Activated gamma-delta T cell treated with anti-CD3 and anti-CD28 coated beads, Interleukin-2, amount 50 U/mL, for 16 hours (primary cell): Measurements from ENCODE around the gene TMEM247.
"Not testable (repeated sequence)": the region's sequence is repeated elsewhere in the genome, so short reads cannot be mapped to it uniquely, and the experiment has no call there.

Source experiments
- DNase-seq: peaks from one replicate; pipeline ENCODE4 v3.0.0-alpha.2; 2020; ENCODE audit warnings: low read depth

TMEM247 gene

GRCh38 chr2:46458763-46459500 is 20.4 kb upstream of the TMEM247 start:
- no peak for DNase-seq

DNA sequence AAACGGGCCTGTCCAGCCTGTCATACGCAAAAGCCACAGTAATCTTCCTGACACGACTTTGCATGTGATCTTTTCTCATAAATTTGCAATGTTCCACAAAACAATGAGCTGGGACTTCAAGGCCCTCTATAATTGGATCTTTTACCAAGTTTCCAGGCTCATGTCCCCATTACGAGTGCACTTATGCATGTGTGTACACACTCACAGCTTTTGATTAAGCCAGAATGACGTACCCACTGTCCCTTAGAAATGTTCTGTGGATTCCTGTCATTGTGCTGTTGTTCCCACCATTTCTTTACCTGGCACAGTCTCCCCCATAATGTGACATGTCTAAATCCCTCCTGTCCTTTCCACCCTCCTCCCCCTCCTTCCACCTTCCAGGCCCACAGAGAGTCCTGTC is 19.7 kb upstream of the TMEM247 start:
- no peak for DNase-seq

DNA sequence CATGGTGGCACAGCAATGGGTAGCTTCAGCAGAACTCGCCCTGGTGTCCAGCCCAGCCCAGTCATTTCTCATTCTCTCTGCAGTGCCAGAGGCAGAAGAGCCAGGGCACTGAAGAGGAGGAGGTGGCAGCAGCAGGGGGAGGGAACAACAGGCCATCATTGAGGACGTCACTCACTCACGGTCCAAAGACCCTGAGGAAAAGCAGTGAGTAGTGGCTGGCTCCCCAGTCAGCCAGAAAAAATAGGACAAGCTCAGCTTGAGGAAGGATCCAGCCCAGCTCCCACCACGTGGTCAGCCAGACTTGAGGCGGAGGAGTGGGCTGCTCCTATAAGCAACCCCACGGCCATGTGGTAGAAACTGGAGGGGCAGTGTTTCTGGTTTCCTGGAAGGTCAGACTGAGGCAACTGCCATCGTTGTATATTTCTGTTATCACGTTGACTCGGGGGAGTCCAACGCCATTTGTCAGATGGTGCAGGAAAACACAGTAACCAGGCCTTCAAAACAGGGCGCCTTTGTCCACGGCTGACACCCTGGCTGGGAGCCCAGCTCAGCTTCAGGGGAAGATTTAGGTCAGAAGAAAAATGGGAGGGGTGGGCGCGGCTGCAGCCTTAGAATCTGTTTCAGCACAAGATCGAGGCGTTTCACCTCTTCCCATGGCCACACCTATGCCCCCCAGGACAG is 19.0 kb upstream of the TMEM247 start:
- DNase-seq: no peak

DNA sequence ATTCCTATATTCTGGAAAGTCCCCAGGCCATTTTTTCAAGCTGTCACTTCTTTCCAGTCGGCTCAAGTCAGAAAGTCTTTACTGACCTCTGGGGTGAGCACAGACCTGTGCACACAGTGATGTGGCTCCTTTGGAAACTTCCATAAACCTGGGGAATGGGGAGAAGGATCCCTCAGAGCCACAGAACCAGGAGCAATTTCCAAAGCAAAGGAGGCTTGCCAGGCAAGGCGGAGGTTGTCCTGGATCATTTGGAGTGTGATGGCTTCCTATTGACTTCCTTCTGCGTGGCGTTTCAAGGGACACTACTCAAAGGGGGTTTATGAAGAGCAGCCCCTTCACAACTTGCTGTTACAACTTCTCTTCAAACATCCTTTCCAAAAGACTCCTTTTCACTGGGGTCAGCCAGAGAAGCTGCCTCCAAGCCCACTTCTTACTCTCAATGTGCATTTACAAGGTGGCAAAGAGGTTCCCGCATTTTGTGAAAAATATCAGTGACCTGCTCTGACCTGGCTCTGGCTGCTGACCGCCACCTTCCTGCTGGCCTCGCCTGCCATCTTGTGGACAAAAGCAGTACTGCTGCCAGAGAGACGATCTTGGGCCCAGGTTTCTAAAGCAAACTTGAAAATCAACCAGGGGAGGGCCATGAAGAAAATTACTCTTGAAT is 18.2 kb upstream of the TMEM247 start:
- peak; percentile 68 for DNase-seq

DNA sequence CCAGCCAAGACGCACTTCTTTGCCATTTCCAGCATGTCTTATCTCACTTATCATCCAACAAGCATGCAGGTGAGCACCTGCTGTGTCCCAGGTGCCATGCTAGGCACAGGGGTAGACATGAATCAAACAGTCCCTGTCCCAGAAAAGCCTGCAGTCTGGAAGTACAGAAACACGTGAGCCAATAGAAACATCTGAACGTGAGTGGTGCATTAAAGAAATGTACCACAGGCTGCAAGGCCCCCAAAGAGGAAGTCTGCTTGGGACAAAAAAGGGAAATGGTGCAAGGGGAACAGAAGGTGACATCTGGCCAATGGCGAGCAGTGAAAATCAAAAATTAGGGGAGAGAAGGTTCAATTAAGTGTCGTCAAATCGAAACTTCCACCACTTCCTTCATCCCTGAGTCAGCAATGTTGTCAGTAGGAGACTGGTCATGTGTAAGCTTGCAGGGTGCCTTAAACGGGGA is 17.6 kb upstream of the TMEM247 start:
- no peak for DNase-seq

DNA sequence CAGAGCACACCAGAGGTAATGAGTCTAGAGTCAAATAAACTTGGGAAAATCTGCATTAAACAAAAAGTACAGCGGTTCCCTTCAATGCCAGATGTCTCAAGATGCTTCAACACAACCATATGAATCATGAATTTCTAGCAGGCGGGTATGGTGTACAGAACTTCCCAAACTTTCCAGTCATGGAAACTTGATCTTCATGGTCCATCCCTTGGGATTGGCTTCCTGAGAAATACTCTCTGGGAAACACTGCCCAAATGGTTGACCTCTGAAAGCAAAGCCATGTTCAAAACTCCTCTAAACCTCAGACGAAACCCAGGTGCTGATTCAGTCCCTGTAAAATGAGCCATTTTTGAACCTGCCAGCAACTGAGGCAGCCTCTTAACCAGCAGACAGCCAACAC is 16.4 kb upstream of the TMEM247 start:
- DNase-seq: no peak

DNA sequence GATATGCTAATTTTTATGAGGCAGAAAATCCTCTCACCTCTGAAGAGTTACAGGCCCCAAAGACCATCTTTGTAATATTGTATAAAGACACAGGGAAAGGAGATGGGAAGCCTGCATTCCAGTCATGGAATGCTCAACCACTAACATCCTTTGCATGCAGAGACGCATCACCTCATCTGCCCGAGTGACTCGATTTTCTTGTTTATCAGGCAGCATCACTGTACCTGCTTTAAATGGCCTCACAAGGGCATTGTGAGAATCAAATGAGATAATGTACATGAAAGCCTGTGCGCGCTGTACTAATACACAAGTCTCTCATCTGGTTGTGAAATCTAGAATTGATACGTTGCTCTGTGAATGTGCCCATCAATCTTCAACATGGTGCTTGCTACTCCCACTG is 10.2 kb upstream of the TMEM247 start:
- no peak for DNase-seq

DNA sequence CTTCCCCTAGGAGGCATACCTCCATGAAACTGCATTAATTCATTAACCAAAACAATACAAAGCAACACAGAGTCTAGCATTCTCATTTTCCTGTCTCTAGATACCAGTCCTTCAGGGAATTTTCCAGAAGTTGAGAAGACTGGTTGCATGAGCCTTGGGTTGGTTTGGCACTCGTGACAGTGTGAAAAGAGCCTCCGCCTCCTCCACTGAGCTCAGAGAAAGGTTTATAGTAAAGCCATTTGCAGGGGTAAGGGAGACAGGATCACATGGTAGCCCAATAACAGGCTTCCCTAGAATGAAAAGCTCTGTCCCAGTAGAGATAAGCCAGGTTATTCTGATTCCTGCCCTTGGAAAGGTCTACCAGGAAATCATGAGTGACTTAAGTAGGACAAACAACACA is 9.7 kb upstream of the TMEM247 start:
- no peak for DNase-seq

- DNase-seq: no peak
These were observed 9.2 kb upstream of the TMEM247 start for GRCh38 chr2:46470114-46470628.

DNA sequence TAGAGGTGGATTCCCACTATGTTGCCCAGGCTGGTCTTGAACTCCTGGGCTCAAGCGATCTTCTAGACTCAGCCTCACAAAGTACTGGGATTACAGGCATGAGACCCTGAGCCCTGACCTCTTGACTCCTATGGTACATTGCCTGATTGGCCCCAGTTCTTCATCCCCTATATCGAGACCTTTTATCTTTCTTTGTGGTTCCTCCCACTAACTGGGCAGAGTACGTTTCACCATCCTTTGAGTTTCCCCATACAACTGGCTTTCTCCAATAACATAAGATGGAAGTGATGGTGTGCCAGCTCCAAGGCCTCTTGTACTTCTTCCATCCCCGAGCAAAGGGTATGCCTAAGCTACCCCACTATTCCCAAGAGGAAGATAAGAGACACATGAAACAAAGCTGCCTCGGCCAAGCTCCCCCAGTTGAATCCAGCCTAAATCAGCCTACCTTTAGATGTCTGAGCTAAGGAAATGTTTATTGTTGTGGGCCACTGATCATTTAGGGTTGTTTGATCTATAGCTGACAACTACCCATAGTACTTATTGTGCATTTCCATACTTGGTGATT is 8.3 kb upstream of the TMEM247 start:
- DNase-seq: no peak

GRCh38 chr2:46471697-46472096 is 7.7 kb upstream of the TMEM247 start:
- DNase-seq: no peak

- not testable (repeated sequence) for DNase-seq
These were observed 7.2 kb upstream of the TMEM247 start for GRCh38 chr2:46472165-46472564.

DNA sequence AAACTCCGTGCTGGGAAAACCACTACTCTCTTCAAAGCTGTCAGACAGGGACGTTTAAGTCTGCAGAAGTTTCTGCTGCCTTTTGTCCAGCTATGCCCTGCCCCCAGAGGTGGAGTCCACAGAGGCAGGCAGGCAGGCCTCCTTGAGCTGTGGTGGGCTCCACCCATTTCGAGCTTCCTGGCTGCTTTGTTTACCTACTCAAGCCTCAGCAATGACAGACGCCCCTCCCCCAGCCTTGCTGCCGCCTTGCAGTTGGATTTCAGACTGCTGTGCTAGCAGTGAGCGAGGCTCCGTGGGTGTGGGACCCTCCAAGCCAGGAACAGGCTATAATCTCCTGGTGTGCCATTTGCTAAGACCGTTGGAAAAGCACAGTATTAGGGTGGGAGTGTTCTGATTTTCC is 1.9 kb upstream of the TMEM247 start:
- DNase-seq: not testable (repeated sequence)

GRCh38 chr2:46477925-46478324 is 1.4 kb upstream of the TMEM247 start:
- DNase-seq: no peak

DNA sequence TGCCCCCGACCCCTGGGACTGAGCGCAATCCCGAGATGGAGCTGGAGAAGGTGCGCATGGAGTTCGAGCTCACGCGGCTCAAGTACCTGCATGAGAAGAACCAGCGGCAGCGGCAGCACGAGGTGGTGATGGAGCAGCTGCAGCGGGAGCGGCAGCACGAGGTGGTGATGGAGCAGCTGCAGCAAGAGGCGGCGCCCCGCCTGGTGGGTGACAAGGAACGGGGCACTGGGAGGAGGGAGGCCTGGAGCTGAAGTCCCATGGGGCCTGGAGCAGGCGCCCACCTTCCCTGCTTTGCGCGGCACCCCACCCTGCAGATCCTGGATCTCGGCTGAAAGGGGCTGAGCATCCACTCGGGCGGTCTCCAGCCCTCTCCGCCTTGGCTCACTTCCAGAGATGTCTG is 1.2 kb downstream of the TMEM247 start:
- DNase-seq: no peak

DNA sequence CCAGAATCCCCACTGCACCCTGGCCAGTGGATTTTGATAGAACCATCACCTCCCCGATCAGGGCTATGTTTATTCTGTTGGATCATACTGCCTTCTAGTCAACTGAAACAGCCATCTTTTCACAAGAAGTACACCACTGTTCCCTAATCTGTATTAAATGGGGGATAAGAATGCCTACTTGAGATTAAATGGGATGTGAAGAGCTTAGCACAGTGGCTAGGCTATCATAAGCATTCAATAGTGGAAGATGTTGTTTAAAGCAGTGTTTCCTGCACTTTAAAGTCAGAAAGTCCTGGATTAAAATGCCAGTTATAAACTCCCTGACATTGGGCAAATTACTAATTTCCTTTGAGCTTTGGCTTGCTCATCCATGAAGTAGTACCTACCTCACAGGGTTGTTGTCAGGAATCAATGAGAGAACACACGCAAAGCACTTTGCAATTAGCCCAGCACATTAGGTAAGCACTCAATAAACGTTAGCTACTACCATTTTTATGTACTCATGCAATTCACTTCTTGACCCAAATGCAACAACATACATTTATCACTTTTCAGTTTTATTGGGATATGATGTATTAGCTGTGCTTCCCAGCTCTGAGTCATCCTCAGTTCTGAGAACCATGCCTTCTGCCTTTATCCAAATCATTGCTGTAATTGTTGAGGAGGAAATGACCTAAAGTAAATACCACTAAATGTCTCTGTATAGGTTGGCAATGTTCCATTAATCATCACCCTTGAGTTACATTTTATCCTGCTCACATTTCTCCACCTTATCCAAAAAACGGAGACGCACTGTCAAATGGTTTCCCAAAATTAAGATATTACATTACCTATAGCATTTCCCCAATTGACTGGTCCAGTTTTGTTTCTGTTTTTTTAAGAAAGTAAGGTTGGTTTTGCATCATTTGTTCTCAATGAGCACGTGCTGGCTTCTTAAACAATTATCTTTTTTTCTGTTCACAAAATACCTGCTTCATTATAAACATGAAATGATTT is 2.1 kb downstream of the TMEM247 start:
- DNase-seq: no peak

GRCh38 chr2:46482490-46482889 is 3.1 kb downstream of the TMEM247 start:
- DNase-seq: no peak

DNA sequence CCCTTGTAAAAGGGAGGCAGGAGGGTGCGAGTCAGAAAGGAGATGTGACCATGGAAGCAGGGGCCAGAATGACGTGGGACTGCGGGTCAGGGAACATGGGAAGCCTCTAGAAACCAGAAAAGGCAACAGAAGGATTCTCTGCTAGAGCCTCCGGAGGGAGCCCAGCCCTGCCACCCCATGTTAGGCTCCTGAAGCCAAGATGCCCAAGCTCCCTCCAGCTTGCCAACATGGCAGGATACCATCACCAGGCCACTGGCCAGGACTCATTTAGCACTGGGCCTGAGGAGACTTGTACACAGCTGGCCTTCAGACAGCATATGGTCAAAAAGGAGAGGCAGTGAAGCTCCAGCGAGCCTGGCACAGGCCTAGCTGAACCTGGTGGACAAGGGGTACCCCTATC is 5.6 kb downstream of the TMEM247 start:
- no peak for DNase-seq

GRCh38 chr2:46486436-46486835 is 7.1 kb downstream of the TMEM247 start:
- no peak for DNase-seq

GRCh38 chr2:46487667-46488335 is 8.4 kb downstream of the TMEM247 start:
- no peak for DNase-seq

DNA sequence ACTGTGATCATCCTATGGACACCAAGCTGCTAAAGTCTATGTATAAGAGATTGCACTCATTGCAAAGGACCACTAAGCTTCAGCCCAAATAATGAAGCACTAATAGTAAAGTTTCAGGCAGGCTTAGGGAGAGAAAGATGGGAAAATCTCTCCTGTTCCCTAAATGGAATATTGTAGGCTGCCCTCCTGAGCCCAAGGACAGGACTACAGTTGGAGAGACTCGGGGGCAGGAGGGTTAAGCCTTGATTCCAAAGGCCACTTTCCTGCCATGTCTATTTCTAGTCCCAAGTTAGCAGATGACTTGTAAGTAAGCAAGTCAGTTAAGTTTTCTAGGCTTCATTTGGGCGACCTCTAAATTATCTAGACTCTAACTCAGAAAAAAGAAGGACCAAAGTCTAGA is 9.0 kb downstream of the TMEM247 start:
- DNase-seq: no peak
